ENCODE measurements around the gene GATA5.

DNA sequence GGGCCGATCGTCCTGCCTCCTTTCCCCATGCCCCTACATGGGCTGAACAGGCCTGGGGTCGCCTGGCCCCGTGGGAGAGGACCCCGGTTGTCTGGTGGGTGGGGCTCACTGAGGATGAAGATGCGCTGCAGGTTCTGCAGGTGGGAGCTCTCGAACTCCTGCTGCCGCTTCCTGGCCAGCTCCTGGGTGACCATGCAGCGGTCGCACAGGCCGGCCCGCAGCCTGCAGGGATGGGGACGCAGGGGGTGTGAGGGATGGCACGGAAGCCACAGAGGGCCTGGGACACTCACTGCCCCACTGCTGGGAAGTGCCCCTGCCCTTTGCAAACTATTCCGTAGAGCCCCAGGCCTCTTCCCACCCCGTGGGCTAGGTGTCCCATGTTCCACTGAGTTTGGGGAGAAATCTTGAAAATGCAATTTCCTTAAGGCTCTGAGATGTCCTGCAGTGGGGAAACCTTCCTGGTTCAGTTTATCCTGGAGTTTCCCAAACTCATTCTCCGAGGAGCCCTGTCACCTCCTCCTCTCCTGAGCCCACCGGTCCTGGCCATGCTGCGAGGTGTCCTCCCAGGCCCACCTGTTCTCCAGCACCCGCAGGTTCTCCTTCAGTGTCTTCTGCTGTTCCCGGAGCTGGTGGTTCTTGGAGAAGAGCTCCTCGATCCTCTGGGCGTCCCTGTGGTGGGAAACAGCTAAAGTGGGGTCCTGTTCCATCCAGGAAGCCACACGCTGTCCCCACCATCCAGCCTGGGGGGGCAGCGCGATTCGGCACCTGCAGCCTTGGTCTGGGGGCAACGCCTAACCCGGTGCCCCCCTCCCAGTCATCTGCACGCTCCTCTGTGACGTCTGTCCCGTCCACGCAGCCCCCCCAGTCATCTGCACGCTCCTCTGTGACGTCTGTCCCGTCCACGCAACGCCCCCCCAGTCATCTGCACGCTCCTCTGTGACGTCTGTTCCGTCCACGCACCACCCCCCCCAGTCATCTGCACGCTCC is 58.9 kb downstream of the GATA5 start:
- TF ChIP-seq CTCF (IDR thresholded peaks at IDR 0.05; ENCODE audit: insufficient read depth, low read length, poor library complexity, severe bottlenecking) (no peak), EZH2phosphoT487 (conservative IDR thresholded peaks at IDR 0.05; ENCODE audit: low read length) (no peak)

Data from SU-DHL-6 (cell line).